ENCODE data around the gene PRR13.

Gene PRR13

DNA sequence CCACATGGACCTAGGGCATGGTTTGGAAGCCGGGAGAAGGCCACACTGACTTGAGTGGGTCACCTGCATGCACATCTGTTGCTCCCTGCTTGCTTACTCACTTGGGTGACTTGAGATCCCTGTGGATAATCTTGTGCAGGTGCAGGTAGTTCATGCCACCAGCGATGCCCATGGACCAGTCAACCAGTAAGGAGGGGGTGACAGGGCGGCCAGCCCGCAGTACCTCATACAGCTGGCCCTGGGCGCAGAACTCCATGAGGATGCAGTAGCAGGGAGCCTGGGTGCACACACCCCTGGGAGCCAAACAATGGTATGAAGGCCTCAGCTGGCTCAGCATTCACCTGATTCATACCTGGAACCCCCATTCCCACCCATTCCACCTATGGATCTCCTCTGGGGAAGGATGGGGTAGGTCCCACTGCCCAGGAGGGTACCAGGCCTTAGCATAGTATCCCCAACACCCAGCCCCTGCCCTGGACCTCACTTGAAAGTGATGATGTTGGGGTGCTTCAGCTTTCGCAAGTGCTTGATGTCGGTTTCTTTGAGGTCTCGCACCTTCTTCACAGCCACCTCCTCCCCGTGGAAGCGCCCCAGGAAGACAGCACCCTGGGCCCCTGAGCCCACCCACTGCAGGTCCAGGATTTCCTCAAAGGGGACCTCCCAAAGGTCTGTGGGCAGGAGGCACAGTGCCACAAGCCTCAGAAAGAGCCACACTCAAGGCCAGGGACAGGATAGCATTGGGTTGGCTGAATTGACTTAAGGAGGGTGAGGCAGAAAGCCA is 44.6 kb downstream of the PRR13 start:
- TF ChIP-seq ZNF274 (IDR thresholded peaks at IDR 0.05; ENCODE audit: low read depth, low read length): no peak
- no peak overlapping the region for H3K4me3 ChIP-seq (ENCODE audit: low read length)

DNA sequence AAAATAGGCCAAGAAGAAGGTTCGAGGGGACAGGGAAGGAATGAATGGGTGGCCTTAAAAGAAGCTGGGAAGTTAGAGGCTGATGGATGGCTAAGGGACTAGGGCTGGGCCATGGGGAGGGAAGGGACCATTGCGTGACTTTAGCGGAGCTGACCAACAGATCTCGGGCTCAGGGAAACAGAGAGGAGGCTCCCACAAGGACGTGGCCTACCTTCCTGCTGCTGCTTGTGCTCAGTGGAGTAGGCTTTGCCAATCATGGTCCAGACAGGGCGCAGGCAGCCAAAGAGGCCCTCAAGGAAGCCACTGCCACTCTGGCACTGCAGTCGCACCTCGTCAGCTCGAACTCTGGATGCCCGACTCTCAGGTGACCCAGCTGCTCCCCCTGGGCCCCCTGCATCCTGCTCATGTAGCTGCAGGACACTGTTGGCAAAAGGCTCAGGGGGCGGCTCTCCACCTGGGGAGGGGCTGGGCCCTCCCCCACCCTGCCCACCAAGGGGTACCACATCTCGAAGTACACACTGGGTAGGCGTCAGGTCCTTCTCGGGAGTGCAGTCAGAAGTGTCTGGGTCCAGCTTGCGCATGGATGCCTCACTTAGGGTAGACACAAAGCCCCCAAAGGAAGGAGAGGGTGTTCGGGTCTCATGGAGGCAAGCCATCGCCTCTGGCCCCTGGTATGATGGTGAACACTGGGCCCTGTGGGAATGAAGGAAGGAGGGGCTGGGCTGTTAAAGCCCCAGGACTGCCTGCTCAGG is 45.4 kb downstream of the PRR13 start:
- H3K4me3 ChIP-seq (ENCODE audit: low read length): no peak overlapping the region
- TF ChIP-seq ZNF274 (IDR thresholded peaks at IDR 0.05; ENCODE audit: low read depth, low read length): no peak

DNA sequence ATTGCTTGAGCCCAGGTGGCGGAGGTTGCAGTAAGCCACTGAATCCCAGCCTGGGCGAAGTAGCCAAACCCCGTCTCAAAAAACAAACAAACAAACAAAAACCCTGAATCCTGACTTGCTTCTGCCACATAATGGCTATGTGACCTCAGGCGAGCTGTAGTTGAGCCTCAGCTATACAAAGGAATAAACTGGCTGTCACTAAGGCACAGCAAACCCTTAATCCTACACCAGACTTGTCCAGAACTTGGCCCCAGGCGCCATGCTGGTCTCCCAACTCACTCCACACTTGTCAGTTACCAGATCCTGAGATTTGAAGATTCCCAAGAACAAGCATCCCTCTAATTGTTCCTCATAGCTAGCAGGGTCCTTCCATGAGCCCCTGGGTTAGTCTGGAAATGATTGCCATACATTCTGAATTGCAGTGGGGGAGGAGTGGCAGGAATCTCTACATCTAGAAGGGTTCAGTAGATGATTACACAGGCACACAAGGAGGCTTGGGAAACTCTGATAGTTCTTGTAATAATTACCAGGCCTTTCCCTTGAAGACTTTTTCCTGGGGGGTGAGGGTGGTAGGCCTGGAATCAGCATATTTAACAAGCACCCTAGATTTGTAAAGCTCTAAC is 47.8 kb downstream of the PRR13 start:
- no peak overlapping the region for H3K4me3 ChIP-seq (ENCODE audit: low read length)
- TF ChIP-seq ZNF274 (IDR thresholded peaks at IDR 0.05; ENCODE audit: low read depth, low read length): no peak

DNA sequence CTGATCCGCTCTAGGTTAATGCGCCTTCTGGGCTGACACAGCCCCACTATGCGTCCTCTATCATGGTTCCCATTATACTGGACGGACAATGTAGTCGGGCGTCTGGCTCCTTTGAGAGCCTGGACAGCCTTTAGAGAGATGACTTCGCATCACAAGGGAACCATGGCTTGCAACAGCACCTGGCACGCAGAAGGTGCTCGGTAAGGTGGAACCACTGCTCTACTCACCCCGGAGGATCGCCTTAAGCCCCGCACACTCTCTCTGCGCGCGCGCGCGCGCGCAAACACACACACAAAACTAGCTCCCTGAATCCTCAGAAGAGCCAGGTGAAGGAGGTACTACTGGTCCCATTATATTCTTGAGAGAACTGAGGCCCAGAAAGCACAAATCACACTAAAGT is 50.7 kb downstream of the PRR13 start:
- no peak for TF ChIP-seq ZNF274 (IDR thresholded peaks at IDR 0.05; ENCODE audit: low read depth, low read length)
- no peak overlapping the region for H3K4me3 ChIP-seq (ENCODE audit: low read length)

DNA sequence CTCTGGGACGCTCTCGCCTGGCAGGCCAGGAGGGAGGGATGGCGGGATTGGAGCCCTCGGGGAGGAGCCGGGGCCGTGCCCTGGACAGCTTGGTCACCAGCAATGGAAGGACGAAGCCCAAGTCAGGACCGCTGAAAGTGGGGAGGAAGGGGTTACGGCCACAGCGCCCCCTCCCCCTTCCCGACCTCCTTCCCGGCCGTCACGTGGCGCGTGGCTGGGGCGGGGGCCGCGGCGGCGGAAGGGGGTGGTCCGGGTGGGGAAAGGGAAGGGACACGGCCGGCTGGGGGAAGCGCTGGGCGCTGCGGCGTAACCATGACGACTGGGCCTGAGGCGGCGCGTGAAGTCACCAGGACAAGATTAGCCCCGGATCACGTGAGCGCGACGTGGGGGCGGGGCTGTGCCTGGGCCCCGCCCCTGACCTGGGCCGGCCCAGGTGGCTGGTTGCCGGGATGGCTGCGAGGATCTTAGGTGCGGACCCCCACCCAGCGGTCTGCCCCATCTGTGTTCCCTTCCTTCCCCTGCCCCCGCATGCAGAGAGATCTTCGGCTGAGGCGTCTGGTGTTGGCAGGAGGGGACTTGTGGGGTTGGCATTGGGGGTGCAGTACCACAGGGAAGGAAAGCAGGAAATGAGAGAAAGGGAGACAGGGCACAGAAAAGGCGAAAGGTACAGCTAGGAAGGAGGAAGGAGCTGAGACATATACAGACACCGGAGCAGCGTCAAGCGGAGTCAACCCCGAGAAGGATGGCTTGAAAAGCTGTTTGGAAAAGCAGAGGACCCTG is 51.5 kb downstream of the PRR13 start:
- peak overlapping the region; percentile 74 for H3K4me3 ChIP-seq (ENCODE audit: low read length)
- no peak for TF ChIP-seq ZNF274 (IDR thresholded peaks at IDR 0.05; ENCODE audit: low read depth, low read length)

DNA sequence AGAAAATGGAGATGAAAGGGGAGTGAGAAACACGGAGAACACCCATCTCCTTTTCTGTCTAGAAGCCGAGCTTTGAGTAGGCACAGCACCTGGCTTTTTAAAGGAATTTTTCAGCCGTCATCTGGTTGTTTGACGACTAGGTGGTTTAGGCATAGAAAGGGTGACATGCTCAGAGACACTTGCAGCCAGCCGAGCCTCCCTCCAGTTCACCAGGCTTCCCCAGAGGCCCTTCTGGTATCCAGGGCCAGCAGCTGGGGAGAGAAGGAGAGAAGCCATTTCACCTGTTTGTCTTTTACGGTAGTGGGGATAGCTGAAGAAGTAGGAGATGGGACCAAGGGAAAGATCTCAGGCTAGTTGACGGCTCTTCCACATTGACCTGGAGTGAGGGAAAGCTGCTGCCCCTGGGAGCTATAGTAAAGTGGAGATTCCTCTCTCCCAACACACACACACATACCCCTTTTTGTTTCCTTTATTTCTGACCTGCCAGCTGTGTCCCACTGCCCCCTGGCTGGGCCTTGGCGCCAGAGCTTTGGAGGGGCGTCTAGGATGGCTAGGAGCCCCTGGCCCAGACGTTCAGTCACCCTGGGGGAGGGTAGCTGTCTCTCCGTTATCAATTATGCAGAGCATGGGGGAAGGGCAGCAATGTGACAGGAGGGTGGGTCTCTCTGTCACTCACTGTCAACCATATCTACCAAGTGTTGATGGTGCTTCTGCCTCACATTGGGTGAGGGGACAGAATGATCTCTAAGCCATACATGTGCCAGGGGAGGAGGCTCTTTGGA is 52.3 kb downstream of the PRR13 start:
- peak overlapping the region; percentile 74; the same call in 1 of the 2 replicates for H3K4me3 ChIP-seq (ENCODE audit: low read length)
- no peak for TF ChIP-seq ZNF274 (IDR thresholded peaks at IDR 0.05; ENCODE audit: low read depth, low read length)

Measured in GM08714 (cell line).